H1 (cell line): ENCODE measurements around the gene GNG4. TPM values are rescaled to one million over a fixed set of nuclear protein-coding genes. Genes with fewer than 3 reads are reported as not detected.
A peak's percentile ranks its signal among the peaks of the same experiment; 100 is the strongest.

Source experiments
- CTCF ChIA-PET: fragments of 300-600 bp; sonication (Branson Sonifier 250); formaldehyde crosslinking; loops from one replicate; lab custom pipeline; 2021; ENCODE audit not compliant: partially characterized antibody; lab: Charles Lee
- POLR2A ChIA-PET: fragments of 300-600 bp; sonication (Branson Sonifier 250); formaldehyde crosslinking; loops from one replicate; lab custom pipeline; 2021; ENCODE audit warnings: inconsistent platforms; ENCODE audit not compliant: partially characterized antibody; lab: Charles Lee
- DNase-seq, 2 experiments: peaks; one replicate each; pipeline versions ENCODE4 v3.0.0 to v3.0.0-alpha.2; 2010 to 2022; ENCODE audit warnings: low spot score in 2 of 2, low read depth in 1 of 2, mixed read lengths in 1 of 2
- FAIRE-seq: peaks from 2 replicates; lab custom pipeline; 2011; peaks lifted over from hg19 to GRCh38; lab: Jason Lieb, UNC
- H2AFZ ChIP-seq: 2 replicates; pipeline ENCODE4 v1.8.1; 2012; ENCODE audit warnings: low read length, inconsistent platforms
- H2AK5ac ChIP-seq: 2 replicates; pipeline ENCODE4 v1.6.1; 2013; ENCODE audit warnings: low read depth, low read length
- H2BK120ac ChIP-seq: replicated peaks from 2 replicates; pipeline ENCODE3; 2013; ENCODE audit warnings: low read depth, low read length, inconsistent platforms
- H2BK12ac ChIP-seq: 2 replicates; pipeline ENCODE4 v1.6.1; 2013; ENCODE audit warnings: low read depth, low read length
- H2BK15ac ChIP-seq: 2 replicates; pipeline ENCODE4 v1.6.1; 2013; ENCODE audit warnings: low read length
- H2BK20ac ChIP-seq: 2 replicates; pipeline ENCODE4 v1.6.1; 2013; ENCODE audit warnings: low read length
- H2BK5ac ChIP-seq: 2 replicates; pipeline ENCODE4 v1.6.1; 2013; ENCODE audit warnings: low read depth, low read length
- H3K14ac ChIP-seq: 2 replicates; pipeline ENCODE4 v1.6.1; 2013; ENCODE audit warnings: inconsistent platforms; ENCODE audit not compliant: insufficient read length
- H3K18ac ChIP-seq: 2 replicates; pipeline ENCODE4 v1.6.1; 2013; ENCODE audit warnings: low read length; ENCODE audit errors: extremely low read depth
- H3K23ac ChIP-seq: 2 replicates; pipeline ENCODE4 v1.6.1; 2013; ENCODE audit warnings: inconsistent platforms; ENCODE audit not compliant: insufficient read length
- H3K23me2 ChIP-seq: 2 replicates; pipeline ENCODE4 v1.6.1; 2013; ENCODE audit warnings: low read depth, low read length
- H3K27ac ChIP-seq: 2 replicates; pipeline ENCODE4 v1.6.1; 2011; ENCODE audit warnings: low read depth, low read length, inconsistent platforms
- H3K27me3 ChIP-seq, 4 experiments: replicated peaks in 1 of 4; 1 replicate in 1 of 4; 2 replicates in 3 of 4; pipeline versions ENCODE4 v1.6.1 to v1.8.1; 2011 to 2013; ENCODE audit warnings: low read length in 3 of 4, mild to moderate bottlenecking in 3 of 4, inconsistent platforms in 2 of 4, mixed read lengths in 2 of 4, moderate library complexity in 1 of 4; ENCODE audit not compliant: control insufficient read depth in 3 of 4, insufficient read depth in 3 of 4; ENCODE audit errors: extremely low read depth in 1 of 4
- H3K36me3 ChIP-seq, 4 experiments: 2 replicates each; pipeline versions ENCODE4 v1.6.1 to v1.8.1; 2011 to 2013; ENCODE audit warnings: mild to moderate bottlenecking in 4 of 4, low read length in 3 of 4, moderate library complexity in 2 of 4, control low read depth in 1 of 4, inconsistent platforms in 1 of 4; ENCODE audit not compliant: insufficient read depth in 4 of 4, control insufficient read depth in 2 of 4
- H3K4ac ChIP-seq: replicated peaks from 2 replicates; pipeline ENCODE3; 2013; ENCODE audit warnings: low read length, low read depth, mixed read lengths, inconsistent platforms; ENCODE audit not compliant: insufficient read length
- H3K4me1 ChIP-seq, 4 experiments: replicated peaks in 1 of 4; 1 replicate in 1 of 4; 2 replicates in 3 of 4; pipeline versions ENCODE4 v1.6.1 to v1.8.1; 2011 to 2013; ENCODE audit warnings: low read length in 3 of 4, inconsistent platforms in 2 of 4, mixed read lengths in 1 of 4; ENCODE audit not compliant: insufficient read depth in 4 of 4, control insufficient read depth in 3 of 4
- H3K4me2 ChIP-seq, 2 experiments: 2 replicates each; pipeline versions ENCODE4 v1.6.1 to v1.8.1; 2011 to 2013; ENCODE audit warnings: low read depth in 2 of 2, low read length in 2 of 2, control low read depth in 1 of 2, inconsistent platforms in 1 of 2, mild to moderate bottlenecking in 1 of 2; ENCODE audit not compliant: insufficient read depth in 1 of 2
- H3K4me3 ChIP-seq, 4 experiments: fragments of 200-600, 300-600 bp in 1 of 4; sonication (generic), shearing (Covaris generic), sonication (Bioruptor Twin) in 1 of 4; 2 replicates each; pipeline versions ENCODE4 v1.5.1 to v1.8.1; 2011 to 2016; ENCODE audit warnings: low read length in 4 of 4, low read depth in 3 of 4, control low read depth in 2 of 4, inconsistent platforms in 2 of 4, mild to moderate bottlenecking in 2 of 4, mixed read lengths in 1 of 4, moderate library complexity in 1 of 4; ENCODE audit not compliant: insufficient read depth in 2 of 4; ENCODE audit errors: extremely low read depth in 1 of 4
- H3K56ac ChIP-seq: replicated peaks from 2 replicates; pipeline ENCODE3; 2013; ENCODE audit warnings: low read depth, mild to moderate bottlenecking, mixed read lengths, low read length, inconsistent platforms; ENCODE audit not compliant: insufficient read length
- H3K79me1 ChIP-seq: 2 replicates; pipeline ENCODE4 v1.6.1; 2013; ENCODE audit warnings: low read depth, low read length, control low read depth
- H3K79me2 ChIP-seq, 2 experiments: 2 replicates each; pipeline versions ENCODE4 v1.6.1 to v1.8.1; 2012 to 2013; ENCODE audit warnings: low read length in 2 of 2, mild to moderate bottlenecking in 2 of 2, inconsistent platforms in 1 of 2; ENCODE audit not compliant: insufficient read depth in 2 of 2, control insufficient read depth in 1 of 2
- H3K9ac ChIP-seq, 4 experiments: replicated peaks in 1 of 4; 1 replicate in 1 of 4; 2 replicates in 3 of 4; pipeline versions ENCODE4 v1.6.1 to v1.8.1; 2011 to 2013; ENCODE audit warnings: low read depth in 3 of 4, low read length in 3 of 4, control low read depth in 2 of 4, mild to moderate bottlenecking in 2 of 4, moderate library complexity in 2 of 4, inconsistent platforms in 1 of 4; ENCODE audit errors: extremely low read depth in 1 of 4
- H3K9me3 ChIP-seq, 2 experiments: 2 replicates each; pipeline versions ENCODE4 v1.6.1 to v1.8.1; 2012 to 2013; ENCODE audit warnings: mild to moderate bottlenecking in 2 of 2, moderate library complexity in 2 of 2, control low read depth in 1 of 2, inconsistent platforms in 1 of 2, low read depth in 1 of 2, low read length in 1 of 2, mixed read lengths in 1 of 2; ENCODE audit not compliant: insufficient read depth in 2 of 2
- H4K20me1 ChIP-seq, 2 experiments: replicated peaks in 1 of 2; 2 replicates each; pipeline versions ENCODE3 to v1.8.1; 2011 to 2013; ENCODE audit warnings: inconsistent platforms in 2 of 2, low read length in 2 of 2, mild to moderate bottlenecking in 1 of 2; ENCODE audit not compliant: insufficient read depth in 2 of 2, control insufficient read depth in 1 of 2
- H4K5ac ChIP-seq: 2 replicates; pipeline ENCODE4 v1.6.1; 2013; ENCODE audit warnings: low read length, low read depth, mixed read lengths, inconsistent platforms; ENCODE audit not compliant: insufficient read length
- H4K8ac ChIP-seq: 2 replicates; pipeline ENCODE4 v1.8.0; 2013; ENCODE audit warnings: mild to moderate bottlenecking, moderate library complexity, low read length, inconsistent platforms; ENCODE audit not compliant: insufficient read depth; ENCODE audit errors: extremely low read depth
- H4K91ac ChIP-seq: replicated peaks from 2 replicates; pipeline ENCODE3; 2013; ENCODE audit warnings: low read length, mixed read lengths, inconsistent platforms; ENCODE audit not compliant: insufficient read length
- BCL11A ChIP-seq, 2 experiments: IDR thresholded peaks; one replicate each; pipeline ENCODE4 v1.6.1; 2011; ENCODE audit warnings: low read depth in 2 of 2, low read length in 2 of 2, mild to moderate bottlenecking in 2 of 2
- CREB1 ChIP-seq: IDR thresholded peaks from 2 replicates; pipeline ENCODE4 v1.6.1; 2012; ENCODE audit warnings: inconsistent platforms
- CTCF ChIP-seq, 3 experiments: IDR thresholded peaks; 1 replicate in 2 of 3; 2 replicates in 1 of 3; pipeline versions ENCODE4 v1.5.1 to v1.6.1; 2011; ENCODE audit warnings: low read length in 3 of 3, mild to moderate bottlenecking in 3 of 3, inconsistent platforms in 2 of 3, low read depth in 1 of 3, moderate library complexity in 1 of 3; ENCODE audit not compliant: insufficient read depth in 1 of 3; ENCODE audit errors: control extremely low read depth in 1 of 3
- KDM4A ChIP-seq: IDR thresholded peaks from one replicate; pipeline ENCODE4 v1.7.1; 2012; ENCODE audit warnings: low read depth, mild to moderate bottlenecking, moderate library complexity, low read length, inconsistent platforms; ENCODE audit not compliant: severe bottlenecking
- MAFK ChIP-seq: IDR thresholded peaks from 2 replicates; pipeline ENCODE4 v1.6.1; 2012; ENCODE audit warnings: low read depth, mild to moderate bottlenecking, improper control_type of control experiment, low read length
- SIN3A ChIP-seq, 2 experiments: IDR thresholded peaks in 1 of 2; conservative IDR thresholded peaks in 1 of 2; 2 replicates each; pipeline ENCODE4 v1.6.1; 2011 to 2012; ENCODE audit warnings: low read length in 2 of 2, improper control_type of control experiment in 1 of 2, low read depth in 1 of 2, mild to moderate bottlenecking in 1 of 2
- SP1 ChIP-seq: IDR thresholded peaks from 2 replicates; pipeline ENCODE4 v1.6.1; 2011; ENCODE audit warnings: low read depth, low read length
- TEAD4 ChIP-seq: IDR thresholded peaks from 2 replicates; pipeline ENCODE4 v1.6.1; 2012; ENCODE audit warnings: low read depth, low read length, inconsistent platforms, mixed read lengths
- ZNF274 ChIP-seq: IDR thresholded peaks from 2 replicates; pipeline ENCODE4 v1.7.0; 2012; ENCODE audit warnings: low read length, borderline replicate concordance; ENCODE audit errors: extremely low read depth
- WGBS, 2 experiments: shearing (Covaris generic) in 1 of 2; methylation state at CpG; one replicate each; pipeline versions ENCODE4 v1.1.6 to v1.1.7; 2013 to 2015; ENCODE audit warnings: low lambda C conversion rate in 2 of 2, mixed read lengths in 2 of 2, inconsistent platforms in 1 of 2, low coverage in 1 of 2, missing lambda C conversion rate in 1 of 2; ENCODE audit not compliant: insufficient replicate concordance in 2 of 2, insufficient coverage in 1 of 2, insufficient read length in 1 of 2; ENCODE audit errors: extremely low coverage in 1 of 2, missing lambda C conversion rate in 1 of 2; 5-methylcytosine and 5-hydroxymethylcytosine counted together
- polyA plus RNA-seq, 7 experiments: library from polyadenylated mRNA; depleted of rRNA in 3 of 7; stranded (reverse) in 5 of 7; unstranded in 2 of 7; fragments of >200 nt in 5 of 7; fragments of 200-250 nt in 2 of 7; gene quantifications; 1 replicate in 5 of 7; 2 replicates in 1 of 7; 4 replicates in 1 of 7; pipeline versions ENCODE4 v1.2.1 to v1.2.3, GENCODE V29; 2011 to 2013; ENCODE audit warnings: missing spikeins in 2 of 7, mixed read lengths in 2 of 7
- total RNA-seq: library from RNA; stranded (reverse); fragmentation: NEBNext Ultra II Directional; extraction: Animal tissue kit (Norgen Biotek cat#: 25700); gene quantifications from 2 replicates; pipeline ENCODE4 v1.2.1, GENCODE V29; 2021

Gene GNG4
- total and polyA plus RNA-seq, 2 of the 8 experiments (the other 6 are each of a cell fraction or from before 2014, with no cell fraction given) = 95.5 to 96.8 TPM

DNA sequence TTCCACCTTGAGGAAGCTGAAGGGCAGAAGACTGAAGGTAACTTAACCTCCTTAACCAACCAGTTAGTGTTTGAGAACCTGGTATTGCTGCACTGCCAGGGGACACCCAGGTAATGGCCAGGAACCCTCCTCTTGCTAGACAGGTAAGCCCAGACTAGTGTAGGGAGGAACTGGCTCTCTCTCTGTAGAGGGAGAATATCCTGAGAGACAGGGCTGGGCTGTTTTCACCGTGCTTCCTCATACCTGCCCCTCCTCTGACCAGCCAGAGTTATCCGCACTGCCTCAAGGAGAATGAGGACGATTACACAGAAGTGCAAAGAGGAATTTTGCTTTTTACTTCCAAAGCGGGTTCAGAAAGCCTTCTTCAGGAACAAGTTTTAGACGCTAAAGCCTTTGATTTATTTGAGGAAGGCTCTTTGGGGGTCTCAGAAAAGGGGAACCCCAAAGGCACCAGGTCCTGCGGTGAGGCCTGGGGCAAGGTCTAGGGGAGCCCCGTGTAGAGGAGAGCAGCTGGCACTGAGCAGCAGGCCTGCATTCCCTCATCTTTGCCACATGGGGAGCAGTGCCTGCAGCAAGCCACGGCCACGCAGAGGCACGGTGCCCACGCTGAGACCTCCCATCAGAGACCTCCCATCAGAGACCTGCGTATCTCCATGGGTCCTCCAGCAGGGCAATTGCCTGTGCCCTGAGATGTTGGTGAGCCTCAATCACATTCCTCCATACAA, 13.5 kb downstream of the GNG4 start:
- H2AFZ ChIP-seq = no peak overlapping the region
- no peaks in the 10 kb centered on the region for H3K36me3 ChIP-seq
- no peak overlapping the region for H3K27ac ChIP-seq
- H3K4ac ChIP-seq = no peak overlapping the region
- no peak overlapping the region for H3K23ac ChIP-seq
- no peaks in the 10 kb centered on the region for H3K27me3 ChIP-seq
- H2BK15ac ChIP-seq = 0 out of 2 replicates have a peak overlapping the region, but pooled peaks have one; percentile 9
- FAIRE-seq (no peak), DNase-seq (no peak)
- H3K14ac ChIP-seq = no peak overlapping the region
- H4K91ac ChIP-seq = peak overlapping the region; percentile 2
- no peak overlapping the region for H2BK120ac ChIP-seq
- H2BK12ac ChIP-seq = no peak overlapping the region
- peak overlapping the region; percentile 5; the same call in 1 of the 2 replicates for H3K18ac ChIP-seq
- H3K56ac ChIP-seq = no peak overlapping the region
- no peaks in the 10 kb centered on the region for H3K9me3 ChIP-seq
- H4K20me1 ChIP-seq = peaks cover 0 to 2% of the 10 kb centered on the region in 2 experiments
- H3K4me3 ChIP-seq = no peak overlapping the region
- peaks cover 12% of the 10 kb centered on the region; the same call in 1 of the 2 replicates for H3K79me1 ChIP-seq
- H2AK5ac ChIP-seq = no peak overlapping the region
- no peak overlapping the region for H3K9ac ChIP-seq
- no peak overlapping the region for H4K8ac ChIP-seq
- POLR2A ChIA-PET = interaction anchor here (1.8 kb wide), 1 partner anchor 11 kb away, joined by 7 read pairs; no protein-coding TSS in a partner anchor
- 78% methylated on average over 12 of the region's 12 CpGs; no CpG with 5 or more reads in 1 of the 2 experiments for WGBS, 2 experiments
- H2BK5ac ChIP-seq = 0 out of 2 replicates have a peak overlapping the region, but pooled peaks have one; percentile 3
- peaks cover 0 to 81% of the 10 kb centered on the region in 2 experiments; a peak in 3 of 4 replicates for H3K79me2 ChIP-seq
- peaks cover 0 to 6% (median 4%) of the 10 kb centered on the region in 4 experiments; a peak in 6 of 7 replicates for H3K4me1 ChIP-seq
- CTCF ChIA-PET = interaction anchor here (1.1 to 17.7 kb wide), 3 partner anchors 21 to 48 kb away, joined by 3 to 193 read pairs (median 3); no protein-coding TSS in a partner anchor
- no peak overlapping the region for H3K4me2 ChIP-seq
- no peaks in the 10 kb centered on the region for H3K23me2 ChIP-seq
- H4K5ac ChIP-seq = no peak overlapping the region
- no peak overlapping the region for H2BK20ac ChIP-seq
- TF ChIP-seq ZNF274 (no peak), CREB1 (no peak), CTCF (IDR thresholded peaks at IDR 0.05; ENCODE audit: control extremely low read depth in 1 of 3, insufficient read depth in 1 of 3, low read depth in 1 of 3, low read length in 3 of 3) (peak in 2 of 3 experiments; percentile 51 to 71; a peak in 2 of 4 replicates), TEAD4 (0 out of 2 replicates have a peak, but pooled peaks have one; percentile 27), KDM4A (no peak), MAFK (no peak), BCL11A (IDR thresholded peaks at IDR 0.05; ENCODE audit: low read depth in 2 of 2, low read length in 2 of 2) (no peak), SIN3A (conservative IDR thresholded peaks at IDR 0.05 in 1 of 2, IDR thresholded peaks at IDR 0.05 in 1 of 2; ENCODE audit: low read depth in 1 of 2, low read length in 2 of 2) (no peak), SP1 (no peak)
